Stimulated activated CD8-positive, alpha-beta memory T cell treated with anti-CD3 and anti-CD28 coated beads, Interleukin-15, amount 100 ng/mL, for 24 hours (primary cell): Measurements from ENCODE around the gene ASMT.
"Not testable (repeated sequence)": the region's sequence is repeated elsewhere in the genome, so short reads cannot be mapped to it uniquely, and the experiment has no call there.

ENCODE experiments used
- DNase-seq: peaks from one replicate; pipeline ENCODE4 v3.0.0-alpha.2; 2020; ENCODE audit warnings: low read depth

The ASMT gene, protein sequence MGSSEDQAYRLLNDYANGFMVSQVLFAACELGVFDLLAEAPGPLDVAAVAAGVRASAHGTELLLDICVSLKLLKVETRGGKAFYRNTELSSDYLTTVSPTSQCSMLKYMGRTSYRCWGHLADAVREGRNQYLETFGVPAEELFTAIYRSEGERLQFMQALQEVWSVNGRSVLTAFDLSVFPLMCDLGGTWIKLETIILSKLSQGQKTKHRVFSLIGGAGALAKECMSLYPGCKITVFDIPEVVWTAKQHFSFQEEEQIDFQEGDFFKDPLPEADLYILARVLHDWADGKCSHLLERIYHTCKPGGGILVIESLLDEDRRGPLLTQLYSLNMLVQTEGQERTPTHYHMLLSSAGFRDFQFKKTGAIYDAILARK

DNA sequence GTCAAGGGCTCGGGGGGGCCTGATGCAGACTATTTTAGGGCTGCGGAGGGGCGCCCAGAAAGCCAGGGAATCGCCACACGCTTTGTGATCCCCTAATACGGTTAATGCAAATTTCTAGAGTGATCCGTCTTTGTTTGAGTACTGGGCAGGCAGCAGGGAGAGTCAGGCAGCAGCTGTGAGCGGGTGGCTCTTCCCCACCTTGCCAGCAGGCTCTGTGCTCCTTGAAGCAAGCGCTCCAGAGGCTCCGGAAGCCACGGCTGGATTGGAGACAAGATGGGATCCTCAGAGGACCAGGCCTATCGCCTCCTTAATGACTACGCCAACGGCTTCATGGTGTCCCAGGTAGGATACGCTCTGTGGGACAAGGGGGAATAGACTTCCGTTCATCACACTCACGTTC is at the start of gene ASMT:
Gene ASMT (plus strand): TSS at position 133 of the 400 bp plus-strand sequence. CDS start 141 bp downstream, at position 274.
- DNase-seq = no peak

DNA sequence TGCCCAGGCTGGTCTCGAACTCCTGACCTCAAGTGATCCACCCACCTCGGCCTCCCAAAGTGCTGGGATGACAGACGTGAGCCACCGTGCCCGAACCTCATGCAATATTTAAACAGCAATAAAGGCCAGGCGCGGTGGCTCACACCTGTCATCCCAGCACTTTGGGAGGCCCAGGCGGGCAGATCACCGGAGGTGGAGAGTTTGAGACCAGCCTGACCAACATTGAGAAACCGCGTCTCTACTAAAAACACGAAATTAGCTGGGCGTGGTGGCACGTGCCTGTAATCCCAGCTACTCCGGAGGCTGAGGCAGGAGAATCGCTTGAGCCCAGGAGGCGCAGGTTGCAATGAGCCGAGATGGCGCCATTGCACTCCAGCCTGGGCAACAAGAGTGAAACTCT is 40.7 kb upstream of the ASMT start:
- not testable (repeated sequence) for DNase-seq

DNA sequence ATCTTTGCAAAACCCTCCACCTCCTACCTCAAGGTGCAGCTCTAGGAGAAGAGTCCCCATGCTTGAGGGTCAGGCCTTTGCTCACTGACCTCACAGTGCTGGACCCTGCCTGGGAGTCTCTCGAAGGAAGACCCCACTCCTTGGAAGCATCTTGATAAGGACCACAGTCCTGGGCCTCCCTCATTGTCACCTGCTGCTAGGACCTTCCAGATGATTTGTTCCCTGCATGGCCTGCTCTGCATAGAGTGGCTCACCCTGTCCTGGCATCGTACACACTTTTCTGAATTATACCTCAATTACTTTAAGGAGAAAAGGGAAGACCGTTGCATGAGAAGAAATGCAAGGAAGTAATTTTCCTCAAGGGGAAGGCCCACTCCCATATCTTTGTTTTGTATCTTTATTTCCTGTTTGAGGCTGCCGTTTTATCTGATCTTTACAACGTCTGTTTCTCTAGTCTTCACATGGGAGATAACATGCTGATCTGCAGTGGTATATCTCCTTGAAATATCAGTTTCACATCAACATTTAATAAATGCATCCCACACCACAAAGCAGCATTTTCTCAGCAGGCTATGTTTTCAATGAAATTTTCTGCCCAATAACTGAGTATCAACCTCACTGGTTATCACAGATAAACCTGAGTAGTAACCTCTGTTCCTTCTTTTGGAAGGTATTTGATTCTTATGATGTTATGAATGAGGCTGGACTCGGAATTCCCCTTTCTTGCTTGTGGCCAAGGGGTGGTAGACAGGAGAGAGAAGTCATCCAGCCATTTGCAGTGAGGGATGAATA is 38.5 kb upstream of the ASMT start:
- DNase-seq = no peak

DNA sequence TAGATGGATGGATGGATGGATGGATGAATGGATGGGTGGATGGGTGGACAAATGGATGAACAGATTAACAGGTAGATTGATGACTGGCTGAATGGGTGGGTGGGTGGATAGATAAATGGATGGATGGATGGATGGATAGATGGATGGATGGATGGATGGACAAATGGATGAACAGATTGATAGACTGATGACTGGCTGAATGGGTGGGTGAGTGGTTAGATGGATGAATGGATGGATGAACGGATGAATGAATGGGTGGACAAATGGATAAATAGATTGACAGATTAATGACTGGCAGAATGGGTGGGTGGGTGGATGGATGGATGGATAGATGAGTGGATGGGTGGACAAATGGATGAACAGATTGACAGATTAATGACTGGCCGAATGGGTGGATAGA is 37.0 kb upstream of the ASMT start:
- DNase-seq = no peak

DNA sequence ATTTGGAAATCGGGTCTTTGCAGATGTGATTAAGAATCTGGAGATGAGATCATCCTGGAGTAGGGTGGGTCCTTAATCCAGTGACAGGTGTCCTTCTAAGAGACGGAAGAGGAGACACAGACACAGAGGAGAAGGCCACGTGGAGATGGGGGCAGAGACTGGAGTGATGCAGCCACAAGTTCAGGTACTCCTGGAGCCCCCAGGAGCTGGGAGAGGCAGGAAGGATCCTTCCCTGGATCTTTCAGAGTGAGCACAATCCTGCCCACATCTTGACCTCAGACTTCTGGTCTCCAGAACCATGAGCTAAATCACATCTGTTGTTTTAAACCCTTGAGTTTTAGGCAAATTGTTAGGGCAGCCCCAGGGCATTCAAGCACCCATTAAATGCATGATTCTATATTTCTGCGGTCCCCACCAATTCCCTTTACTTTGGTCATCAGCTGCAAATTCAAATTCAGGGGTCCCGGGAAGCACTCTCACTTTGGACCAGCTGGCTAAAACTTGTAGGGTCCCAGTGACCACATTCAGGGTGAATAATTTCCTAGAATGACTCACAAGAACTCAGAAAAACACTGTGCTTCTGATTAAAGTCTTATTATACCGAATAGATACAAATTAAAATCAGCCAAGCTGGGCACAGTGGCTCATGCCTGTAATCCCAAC is 36.2 kb upstream of the ASMT start:
- DNase-seq = no peak

DNA sequence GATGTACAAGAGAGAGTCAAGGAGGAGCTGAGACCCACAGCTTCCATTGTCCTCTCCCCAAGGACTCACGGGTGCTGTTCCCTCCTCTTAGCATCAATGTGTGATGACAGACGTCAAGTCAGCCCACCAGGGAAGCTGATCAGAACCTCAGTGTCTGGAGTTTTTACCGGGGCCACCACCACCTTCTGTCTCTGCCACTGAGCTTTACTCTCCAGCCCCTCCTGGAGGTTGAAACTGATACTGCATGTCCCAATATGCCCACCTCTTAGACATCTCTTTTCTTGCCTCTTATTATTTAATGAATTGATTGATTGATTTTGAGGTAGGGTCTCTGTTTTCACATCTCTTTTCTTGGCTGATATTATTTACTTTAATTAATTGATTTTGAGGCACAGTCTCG is 33.7 kb upstream of the ASMT start:
- DNase-seq = peak; percentile 37

DNA sequence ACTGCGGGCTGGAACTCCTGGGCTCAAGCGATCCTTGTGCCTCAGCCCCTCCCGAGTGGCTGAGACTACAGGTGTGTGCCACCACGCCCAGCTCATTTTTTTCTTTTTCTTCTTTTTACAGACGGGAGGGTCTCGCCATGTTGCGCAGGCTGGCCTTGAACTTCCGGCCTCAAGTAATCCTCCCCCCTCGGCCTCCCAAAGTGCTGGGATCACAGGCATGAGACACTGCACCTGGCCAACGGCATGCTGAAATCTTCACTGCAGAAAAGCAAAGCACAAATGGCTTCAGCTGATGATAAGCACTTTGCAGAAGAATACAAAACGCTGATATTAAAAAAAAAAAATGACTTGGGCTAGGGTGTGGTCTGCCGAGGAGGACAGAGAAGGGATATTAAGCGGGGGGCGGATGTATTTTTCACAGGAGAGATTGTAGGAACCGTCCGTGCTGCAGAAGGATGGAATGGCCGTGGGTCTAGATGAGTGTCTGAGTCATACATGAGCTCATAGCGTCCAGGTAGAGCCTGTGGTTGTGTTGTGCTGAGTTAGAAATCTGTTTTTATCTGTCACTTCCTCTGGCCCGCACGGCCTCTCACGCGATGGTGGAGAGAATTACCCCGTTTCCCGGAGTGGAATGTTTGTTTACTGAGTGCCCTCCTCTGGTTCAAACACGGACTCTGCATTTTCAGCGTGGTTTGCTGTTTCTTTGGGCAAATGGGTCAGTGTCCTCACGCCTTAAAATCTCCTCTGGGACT is 32.0 kb upstream of the ASMT start:
- DNase-seq = no peak

DNA sequence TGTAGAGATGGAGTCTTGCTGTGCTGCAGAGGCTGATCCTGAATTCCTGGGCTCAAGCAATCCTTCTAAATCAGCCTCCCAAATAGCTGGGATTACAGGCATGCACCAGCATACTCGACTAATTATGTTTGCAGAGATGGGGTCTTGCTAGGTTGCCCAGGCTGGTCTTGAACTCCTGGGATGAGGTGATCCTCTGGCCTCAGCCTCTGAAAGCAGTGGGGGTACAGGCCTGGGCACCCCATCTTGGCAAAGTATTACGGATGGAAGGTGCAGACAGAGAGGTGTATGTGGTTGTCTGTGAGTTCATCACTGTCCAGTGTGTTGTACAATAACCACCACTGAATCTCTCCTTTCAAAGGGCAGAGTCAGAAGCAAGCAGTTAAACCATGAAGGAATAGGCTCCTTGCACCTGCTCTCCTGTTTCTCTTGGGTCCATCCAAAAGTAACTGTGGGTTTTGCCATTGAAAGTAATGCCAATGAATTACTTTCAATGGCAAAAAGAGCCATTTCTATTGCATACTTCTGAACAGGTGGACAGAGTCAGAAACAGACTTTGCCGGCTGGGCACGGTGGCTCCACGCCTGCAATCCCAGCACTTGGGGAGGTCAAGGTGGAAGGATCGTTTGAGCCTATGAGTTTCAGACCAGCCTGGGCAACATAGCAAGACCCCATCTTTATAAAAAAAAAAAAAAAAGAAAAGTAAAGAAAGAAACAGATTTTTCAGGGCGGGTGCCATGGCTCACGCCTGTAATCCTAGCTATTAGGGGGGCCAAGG is 30.4 kb upstream of the ASMT start:
- no peak for DNase-seq

DNA sequence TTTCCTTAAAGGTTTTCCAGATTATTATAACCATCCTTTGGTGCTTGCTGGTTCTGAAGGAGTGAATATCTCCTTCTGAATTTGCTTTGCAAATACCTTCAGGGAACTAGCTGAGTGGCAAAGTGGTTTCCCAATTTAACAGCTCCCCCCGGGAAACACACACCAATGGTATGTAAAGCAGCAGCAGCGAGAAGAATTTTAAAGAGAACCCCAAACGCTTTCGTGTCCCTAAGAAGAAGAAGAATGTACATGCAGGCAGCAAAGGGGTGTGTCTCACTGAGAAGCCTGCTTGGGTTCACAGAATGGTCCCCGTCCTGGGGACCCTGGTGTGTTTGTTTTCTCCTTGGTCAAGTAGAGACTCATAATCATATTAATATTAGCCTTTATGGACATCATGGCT is 27.7 kb upstream of the ASMT start:
- DNase-seq = no peak

DNA sequence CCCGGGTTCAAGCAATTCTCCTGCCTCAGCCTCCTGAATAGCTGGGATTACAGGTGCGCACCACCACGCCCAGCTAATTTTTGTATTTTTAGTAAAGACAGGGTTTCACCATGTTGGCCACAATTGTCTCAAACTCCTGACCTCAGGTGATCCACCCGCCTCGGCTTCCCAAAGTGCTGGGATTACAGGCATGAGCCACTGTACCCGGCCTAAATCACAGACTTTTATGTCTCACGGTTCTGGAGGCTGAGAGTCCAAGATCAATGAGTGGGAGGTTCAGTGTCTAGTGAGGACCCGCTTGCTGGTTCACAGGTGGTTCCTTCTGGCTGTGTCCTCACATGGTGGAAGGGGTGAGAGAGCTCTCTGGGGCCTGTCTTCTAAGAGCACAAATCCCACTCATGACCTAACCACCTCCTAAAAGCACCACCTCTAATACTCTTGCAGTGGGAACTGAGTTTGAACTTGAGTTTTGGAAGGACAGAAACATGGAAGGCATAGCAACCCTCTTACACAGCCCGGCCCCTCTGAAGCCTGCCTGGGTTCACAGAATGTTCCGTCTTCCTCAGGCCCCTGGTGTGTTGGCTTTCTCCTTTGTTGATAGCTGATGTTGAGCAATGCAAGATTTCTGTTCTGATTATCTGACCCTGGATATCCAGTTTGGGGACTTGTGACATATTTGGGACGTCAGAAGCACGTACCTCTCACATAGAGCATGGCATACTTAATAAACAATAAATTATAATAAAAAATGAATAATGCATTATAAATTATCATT is 25.3 kb upstream of the ASMT start:
- DNase-seq = no peak

DNA sequence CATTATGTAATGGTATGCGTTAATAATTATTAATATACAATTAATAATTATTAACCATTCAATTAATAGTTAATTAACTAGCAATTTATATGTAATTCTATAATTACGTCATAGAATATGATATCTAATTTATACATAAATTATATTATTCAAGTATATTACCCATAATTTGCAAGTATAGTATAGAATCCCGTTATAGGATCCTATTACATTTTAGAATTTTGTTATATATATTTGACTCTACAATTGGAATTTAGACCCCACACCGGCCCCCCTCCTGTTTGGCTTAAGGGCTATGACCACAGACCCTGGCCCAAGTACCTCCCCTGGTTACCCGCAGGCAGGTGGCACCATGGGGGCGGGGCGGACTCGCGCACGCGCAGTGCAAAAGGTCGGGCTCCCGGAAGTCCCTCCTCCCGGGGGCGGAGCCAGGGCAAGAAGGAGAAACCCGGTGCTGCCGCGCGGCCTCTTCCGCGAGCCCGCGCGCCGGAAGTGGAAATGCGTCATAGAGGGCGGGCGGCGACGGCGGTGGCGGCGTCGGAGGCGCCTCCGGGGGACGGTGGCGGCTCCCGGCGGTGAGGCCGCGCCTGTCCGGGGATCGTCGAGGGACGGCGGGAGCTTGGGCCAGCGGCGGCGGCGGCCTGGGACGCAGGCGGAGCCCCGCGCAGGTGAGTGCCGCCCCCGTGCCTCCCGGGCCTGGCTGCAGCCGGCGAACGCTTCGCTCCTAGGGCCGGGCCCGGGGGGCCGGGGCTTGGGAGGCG is 23.6 kb upstream of the ASMT start, which contains the start of gene AKAP17A:
Gene AKAP17A (plus strand): TSS at position 503 of the 761 bp plus-strand sequence. CDS start 1,859 bp downstream, outside the sequence.
- DNase-seq = peak; percentile 100

DNA sequence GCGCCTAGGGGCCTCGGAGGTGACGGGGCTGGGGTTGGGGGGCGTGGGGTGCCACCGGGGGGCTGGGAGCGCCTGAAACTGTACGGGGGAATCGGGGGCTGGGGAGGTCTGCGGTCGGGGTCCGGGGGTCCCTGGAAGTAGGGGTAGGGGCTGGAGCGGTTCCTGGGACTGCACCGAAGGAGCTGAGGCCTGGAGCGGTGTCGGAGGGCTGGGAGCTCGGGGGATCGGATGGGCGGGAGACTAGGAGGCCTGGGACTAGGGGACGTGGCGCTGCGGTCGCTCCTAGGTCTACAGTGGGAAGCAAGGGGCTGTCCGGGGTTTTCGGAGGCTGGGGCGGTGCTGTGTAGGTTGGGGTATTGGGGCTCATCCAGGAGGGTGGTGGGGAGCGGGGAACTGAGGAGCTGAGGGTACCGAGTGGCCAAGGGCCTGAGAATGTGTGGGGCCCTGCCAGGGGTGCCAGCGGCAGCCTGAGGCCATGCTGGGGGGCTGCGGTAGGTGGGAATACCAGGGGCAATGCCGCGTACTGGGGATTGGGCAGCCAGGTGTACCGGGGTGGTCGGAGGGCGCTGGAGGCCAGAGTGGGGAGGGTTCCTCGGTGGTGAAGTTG is 22.9 kb upstream of the ASMT start:
- DNase-seq = no peak

DNA sequence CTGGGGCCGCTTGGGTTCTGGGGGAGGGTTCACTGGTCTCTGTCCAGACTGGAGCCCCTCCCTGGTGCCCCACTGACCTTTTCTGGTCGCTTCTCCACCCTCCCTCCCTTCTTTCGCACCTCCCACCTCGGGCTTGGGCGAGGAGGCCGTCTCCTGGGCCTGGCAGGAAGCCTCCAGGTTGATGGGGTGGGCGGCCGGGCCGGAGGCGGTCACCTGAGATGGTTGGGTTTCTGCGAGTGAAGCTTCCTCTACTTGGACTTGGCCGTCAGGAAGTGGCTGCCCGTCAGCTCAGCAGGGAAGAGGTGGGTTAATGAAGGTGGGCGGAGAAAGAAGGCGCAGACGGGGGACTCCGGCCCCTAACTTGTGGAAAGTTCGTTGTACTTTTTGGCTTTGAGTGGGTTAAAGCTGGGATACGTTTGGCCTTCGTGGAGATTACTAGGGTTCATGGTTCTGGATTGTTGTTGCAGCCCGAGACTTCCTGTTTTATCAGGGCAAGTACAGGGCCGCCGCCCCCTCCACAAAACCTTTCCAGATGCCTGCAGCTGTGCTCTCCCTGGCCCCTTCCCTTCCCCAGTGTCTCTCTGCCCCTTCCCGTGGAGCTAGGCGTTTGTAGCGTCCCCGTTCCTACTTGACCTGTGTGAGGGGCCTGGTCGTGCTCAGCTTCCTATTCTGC is 22.3 kb upstream of the ASMT start:
- no peak for DNase-seq

DNA sequence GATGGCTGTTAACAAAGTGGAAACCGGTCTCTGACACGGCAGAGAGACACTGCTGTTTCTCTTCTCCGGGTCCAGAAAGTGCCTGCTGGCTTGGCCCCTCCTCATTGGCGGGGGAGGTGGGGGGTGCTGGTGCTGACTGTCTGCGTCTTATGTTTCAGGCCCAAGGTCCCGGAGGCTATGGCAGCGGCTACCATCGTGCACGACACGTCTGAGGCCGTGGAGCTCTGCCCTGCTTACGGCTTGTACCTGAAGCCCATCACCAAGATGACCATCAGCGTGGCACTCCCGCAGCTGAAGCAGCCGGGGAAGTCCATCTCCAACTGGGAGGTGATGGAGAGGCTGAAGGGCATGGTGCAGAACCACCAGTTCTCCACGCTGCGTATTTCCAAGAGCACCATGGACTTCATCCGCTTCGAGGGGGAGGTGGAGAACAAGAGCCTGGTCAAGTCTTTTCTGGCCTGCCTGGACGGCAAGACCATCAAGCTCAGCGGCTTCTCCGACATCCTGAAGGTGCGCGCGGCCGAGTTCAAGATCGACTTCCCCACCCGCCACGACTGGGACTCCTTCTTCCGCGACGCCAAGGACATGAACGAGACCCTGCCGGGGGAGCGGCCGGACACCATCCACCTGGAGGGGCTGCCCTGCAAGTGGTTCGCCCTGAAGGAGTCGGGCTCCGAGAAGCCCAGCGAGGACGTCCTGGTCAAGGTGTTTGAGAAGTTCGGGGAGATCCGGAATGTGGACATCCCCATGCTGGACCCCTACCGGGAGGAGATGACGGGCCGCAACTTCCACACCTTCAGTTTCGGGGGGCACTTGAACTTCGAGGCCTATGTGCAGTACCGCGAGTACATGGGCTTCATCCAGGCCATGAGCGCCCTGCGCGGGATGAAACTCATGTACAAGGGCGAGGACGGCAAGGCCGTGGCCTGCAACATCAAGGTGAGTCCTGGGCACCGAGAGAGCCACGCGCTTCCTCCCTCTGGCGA is 21.3 kb upstream of the ASMT start:
- no peak for DNase-seq

DNA sequence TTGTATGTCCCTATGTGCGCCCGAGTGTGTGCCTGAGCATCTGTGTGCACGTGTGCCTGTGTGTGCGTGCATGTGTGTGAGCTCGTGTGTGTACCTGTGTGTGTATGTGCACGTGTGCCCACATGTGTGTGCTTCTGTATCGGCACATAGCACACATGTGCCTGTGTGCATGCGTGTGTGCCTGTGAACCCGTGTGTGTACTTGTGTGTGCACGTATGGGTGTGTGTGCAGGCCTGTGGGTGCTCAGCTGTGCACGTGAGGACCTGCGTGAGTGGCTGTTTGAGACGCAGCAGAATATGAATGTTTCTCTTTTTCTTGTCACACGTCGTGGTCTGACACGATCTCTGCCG is 19.2 kb upstream of the ASMT start:
- no peak for DNase-seq

DNA sequence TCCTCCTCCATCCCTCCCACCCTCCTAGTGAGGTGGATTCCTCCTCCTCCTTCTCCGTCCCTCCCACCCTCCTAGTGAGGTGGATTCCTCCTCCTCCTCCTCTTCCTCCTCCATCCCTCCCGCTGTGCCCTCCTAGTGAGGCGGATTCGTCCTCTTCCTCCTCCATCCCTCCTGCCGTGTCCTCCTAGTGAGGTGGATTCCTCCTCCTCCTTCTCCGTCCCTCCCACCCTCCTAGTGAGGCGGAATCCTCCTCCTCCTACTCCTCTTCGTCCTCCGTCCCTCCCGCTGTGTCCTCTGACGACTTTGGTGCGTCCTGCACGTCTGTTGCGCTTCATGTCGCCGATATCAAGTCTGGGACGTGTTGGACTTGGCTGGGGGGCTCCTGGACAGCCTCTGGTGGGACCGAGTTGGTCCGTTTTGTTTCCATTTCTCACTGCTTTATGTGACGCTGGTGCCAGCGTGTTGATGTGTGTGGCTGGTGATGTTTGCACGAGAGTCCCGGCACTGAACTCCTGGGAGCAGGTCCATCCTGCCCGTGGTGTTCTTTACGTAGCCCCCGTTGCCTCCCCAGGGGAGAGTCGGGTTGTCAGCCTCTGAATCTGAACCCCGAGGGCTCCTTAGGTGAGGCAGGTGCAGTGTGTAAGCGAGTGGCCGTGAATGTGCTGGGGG is 18.0 kb upstream of the ASMT start:
- DNase-seq = no peak
